Astrocyte (in vitro differentiated cells and primary cell): ENCODE results near the gene CTSZ. TPM values are rescaled to one million over a fixed set of nuclear protein-coding genes. Genes with fewer than 3 reads are reported as not detected.

Experiments used
- DNase-seq: peaks from one replicate; pipeline ENCODE4 v3.0.0-alpha.2; 2010; ENCODE audit warnings: low read depth
- FAIRE-seq: peaks from 2 replicates; lab custom pipeline; 2011; peaks lifted over from hg19 to GRCh38; lab: Jason Lieb, UNC
- H2AFZ ChIP-seq: 2 replicates; pipeline ENCODE4 v1.6.0; 2012; ENCODE audit warnings: low read depth, low read length, inconsistent platforms
- H3K27ac ChIP-seq: 2 replicates; pipeline ENCODE4 v1.5.1; 2011; ENCODE audit warnings: low read depth, low read length, inconsistent platforms
- H3K27me3 ChIP-seq: 2 replicates; pipeline ENCODE4 v1.6.0; 2011; ENCODE audit warnings: low read length, inconsistent platforms; ENCODE audit not compliant: insufficient read depth
- H3K36me3 ChIP-seq: 2 replicates; pipeline ENCODE4 v1.5.1; 2011; ENCODE audit warnings: low read length, inconsistent platforms; ENCODE audit not compliant: insufficient read depth
- H3K4me1 ChIP-seq: 2 replicates; pipeline ENCODE4 v1.5.1; 2011; ENCODE audit warnings: low read length, inconsistent platforms; ENCODE audit not compliant: insufficient read depth
- H3K4me2 ChIP-seq: 2 replicates; pipeline ENCODE4 v1.6.0; 2012; ENCODE audit warnings: low read length, inconsistent platforms
- H3K4me3 ChIP-seq: 2 replicates; pipeline ENCODE4 v1.5.1; 2011; ENCODE audit warnings: low read depth, mild to moderate bottlenecking, low read length, inconsistent platforms; ENCODE audit not compliant: insufficient read depth
- H3K79me2 ChIP-seq: 2 replicates; pipeline ENCODE4 v1.6.0; 2012; ENCODE audit warnings: mild to moderate bottlenecking, low read length, inconsistent platforms; ENCODE audit not compliant: insufficient read depth
- H3K9ac ChIP-seq: 2 replicates; pipeline ENCODE4 v1.6.0; 2012; ENCODE audit warnings: mild to moderate bottlenecking, low read length, inconsistent platforms
- H3K9me3 ChIP-seq: 2 replicates; pipeline ENCODE4 v1.5.1; 2012; ENCODE audit warnings: low read depth, mild to moderate bottlenecking, low read length, inconsistent platforms; ENCODE audit not compliant: insufficient read depth
- H4K20me1 ChIP-seq: 2 replicates; pipeline ENCODE4 v1.6.0; 2012; ENCODE audit warnings: low read length, inconsistent platforms; ENCODE audit not compliant: insufficient read depth
- H3K27ac Mint-ChIP-seq: one replicate; pipeline ENCODE4 v1.8.0; 2021; ENCODE audit warnings: mild to moderate bottlenecking, mixed read lengths; ENCODE audit not compliant: unreplicated experiment
- H3K27me3 Mint-ChIP-seq: one replicate; pipeline ENCODE4 v1.8.0; 2021; ENCODE audit warnings: low read depth, mixed read lengths; ENCODE audit not compliant: unreplicated experiment
- H3K36me3 Mint-ChIP-seq: one replicate; pipeline ENCODE4 v1.8.0; 2021; ENCODE audit warnings: low read depth, mixed read lengths; ENCODE audit not compliant: unreplicated experiment
- H3K4me1 Mint-ChIP-seq: one replicate; pipeline ENCODE4 v1.8.0; 2021; ENCODE audit warnings: low read depth, mixed read lengths; ENCODE audit not compliant: unreplicated experiment
- H3K4me3 Mint-ChIP-seq: one replicate; pipeline ENCODE4 v1.8.0; 2021; ENCODE audit warnings: mild to moderate bottlenecking, moderate library complexity, mixed read lengths; ENCODE audit not compliant: unreplicated experiment
- H3K9me3 Mint-ChIP-seq: one replicate; pipeline ENCODE4 v1.8.0; 2021; ENCODE audit warnings: mild to moderate bottlenecking, mixed read lengths; ENCODE audit not compliant: unreplicated experiment
- CTCF ChIP-seq: IDR thresholded peaks from 2 replicates; pipeline ENCODE4 v1.5.1; 2011; ENCODE audit warnings: low read depth, mild to moderate bottlenecking, inconsistent platforms, low read length, moderate library complexity; ENCODE audit not compliant: insufficient read depth
- EZH2 ChIP-seq: IDR thresholded peaks from 2 replicates; pipeline ENCODE4 v1.6.1; 2012; ENCODE audit warnings: mild to moderate bottlenecking, low read length, inconsistent platforms; ENCODE audit not compliant: insufficient read depth
- total RNA-seq: library from RNA; stranded (reverse); gene quantifications from 2 replicates; pipeline ENCODE4 v1.2.1, GENCODE V29; 2021

The CTSZ gene
- total RNA-seq, 1 donor from 2014 or later, result 112 TPM

- peak overlapping the region; percentile 60 for H3K4me3 ChIP-seq
- H3K9ac ChIP-seq, result peak overlapping the region; percentile 83
- peaks cover 28% of the 10 kb centered on the region for H3K79me2 ChIP-seq
- TF ChIP-seq CTCF (no peak), EZH2 (no peak)
- no peak overlapping the region for H2AFZ ChIP-seq
- Mint-ChIP-seq H3K4me3 (peak overlapping the region; percentile 82), H3K4me1 (peaks cover 19% of the 10 kb centered on the region), H3K36me3 (peaks cover 15% of the 10 kb centered on the region), H3K27me3 (no peaks in the 10 kb centered on the region), H3K27ac (no peak overlapping the region), H3K9me3 (no peaks in the 10 kb centered on the region)
- H4K20me1 ChIP-seq, result peaks cover 24% of the 10 kb centered on the region
- no peak for FAIRE-seq
- H3K9me3 ChIP-seq, result no peaks in the 10 kb centered on the region
- peaks cover 27% of the 10 kb centered on the region for H3K4me1 ChIP-seq
- H3K4me2 ChIP-seq, result peak overlapping the region; percentile 93
- H3K27ac ChIP-seq, result no peak overlapping the region
- no peaks in the 10 kb centered on the region for H3K27me3 ChIP-seq
- H3K36me3 ChIP-seq, result no peaks in the 10 kb centered on the region
- DNase-seq, result no peak
Observed at GRCh38 chr20:59005523-59006166, 1.4 kb downstream of the CTSZ start.

GRCh38 chr20:59004763-59005522 lies 2.1 kb downstream of the CTSZ start:
- Histone ChIP-seq H3K27ac (no peak overlapping the region), H3K36me3 (no peaks in the 10 kb centered on the region), H3K4me3 (peak overlapping the region; percentile 8), H3K9ac (no peak overlapping the region), H3K9me3 (no peaks in the 10 kb centered on the region), H3K27me3 (no peaks in the 10 kb centered on the region), H4K20me1 (peaks cover 24% of the 10 kb centered on the region), H2AFZ (no peak overlapping the region), H3K79me2 (peaks cover 28% of the 10 kb centered on the region), H3K4me1 (peaks cover 22% of the 10 kb centered on the region), H3K4me2 (peak overlapping the region; percentile 93)
- Mint-ChIP-seq H3K4me3 (peak overlapping the region; percentile 62), H3K36me3 (peaks cover 21% of the 10 kb centered on the region), H3K27me3 (no peaks in the 10 kb centered on the region), H3K4me1 (peaks cover 12% of the 10 kb centered on the region), H3K9me3 (no peaks in the 10 kb centered on the region), H3K27ac (peak overlapping the region; percentile 26)
- TF ChIP-seq EZH2, result no peak
- no peak for FAIRE-seq
- no peak for DNase-seq

- H3K79me2 ChIP-seq, result peaks cover 28% of the 10 kb centered on the region
- Mint-ChIP-seq H3K27me3 (no peaks in the 10 kb centered on the region), H3K4me1 (peaks cover 10% of the 10 kb centered on the region), H3K9me3 (no peaks in the 10 kb centered on the region), H3K27ac (no peak overlapping the region), H3K4me3 (peak overlapping the region; percentile 42), H3K36me3 (peaks cover 21% of the 10 kb centered on the region)
- no peak overlapping the region for H3K27ac ChIP-seq
- H3K4me3 ChIP-seq, result no peak overlapping the region
- H3K4me1 ChIP-seq, result peaks cover 22% of the 10 kb centered on the region
- H2AFZ ChIP-seq, result no peak overlapping the region
- DNase-seq (no peak), FAIRE-seq (no peak)
- H3K36me3 ChIP-seq, result no peaks in the 10 kb centered on the region
- H3K27me3 ChIP-seq, result no peaks in the 10 kb centered on the region
- H4K20me1 ChIP-seq, result peaks cover 24% of the 10 kb centered on the region
- H3K4me2 ChIP-seq, result no peak overlapping the region
- H3K9ac ChIP-seq, result no peak overlapping the region
- no peaks in the 10 kb centered on the region for H3K9me3 ChIP-seq
- TF ChIP-seq CTCF, result no peak
- no peak for TF ChIP-seq EZH2
Observed at GRCh38 chr20:59004493-59004762, 2.6 kb downstream of the CTSZ start.
